T-cell (primary cell): Measurements from ENCODE around the gene ANTXRL. TPM values are rescaled to one million over a fixed set of nuclear protein-coding genes. Genes with fewer than 3 reads are reported as not detected.

Experiments
- ATAC-seq, 4 experiments: fragments of 200-7000 bp in 3 of 4; fragments of 150-1000 bp in 1 of 4; cut with Tn5 transposase; replicated peaks in 1 of 4; 1 replicate in 3 of 4; 2 replicates in 1 of 4; pipeline ENCODE4 v1.10.0; 2021; ENCODE audit warnings: moderate library complexity in 3 of 4, mild to moderate bottlenecking in 2 of 4, moderate number of reproducible peaks in 1 of 4
- CTCF ChIA-PET, 2 donors: fragments of 300-600 bp; sonication (Branson Sonifier 250); formaldehyde crosslinking; loops; one replicate each; lab custom pipeline; 2022; ENCODE audit warnings: antibody characterized with exemption in 2 of 2; lab: Charles Lee
- POLR2A ChIA-PET, 2 donors: fragments of 300-600 bp; sonication (Branson Sonifier 250); formaldehyde crosslinking; loops; one replicate each; lab custom pipeline; 2022; ENCODE audit warnings: antibody characterized with exemption in 2 of 2; lab: Charles Lee
- DNase-seq, 35 experiments: peaks; one replicate each; pipeline versions ENCODE4 v3.0.0 to v3.0.0-alpha.2; 2013 to 2023
- H3K27ac ChIP-seq: one replicate; pipeline ENCODE4 v1.5.1; 2013; ENCODE audit warnings: low read length
- H3K27me3 ChIP-seq, 2 experiments: replicated peaks in 1 of 2; 1 replicate in 1 of 2; 2 replicates in 1 of 2; pipeline versions ENCODE4 v1.6.1 to v1.7.0; 2013; ENCODE audit warnings: low read length in 1 of 2, mixed read lengths in 1 of 2; ENCODE audit not compliant: control insufficient read depth in 2 of 2, insufficient read depth in 2 of 2; ENCODE audit errors: extremely low read depth in 1 of 2
- H3K36me3 ChIP-seq, 2 donors: 1 replicate in 1 of 2; 2 replicates in 1 of 2; pipeline versions ENCODE4 v1.6.1 to v1.7.0; 2013; ENCODE audit warnings: low read length in 1 of 2; ENCODE audit not compliant: control insufficient read depth in 2 of 2, insufficient read depth in 1 of 2; ENCODE audit errors: extremely low read depth in 1 of 2
- H3K4me1 ChIP-seq, 2 experiments: 1 replicate in 1 of 2; 2 replicates in 1 of 2; pipeline versions ENCODE4 v1.6.1 to v1.7.0; 2013; ENCODE audit warnings: low read length in 2 of 2, mixed read lengths in 1 of 2; ENCODE audit not compliant: insufficient read depth in 2 of 2, control insufficient read depth in 1 of 2; ENCODE audit errors: extremely low read depth in 1 of 2
- H3K4me3 ChIP-seq, 2 donors: 1 replicate in 1 of 2; 2 replicates in 1 of 2; pipeline versions ENCODE4 v1.5.1 to v1.7.0; 2013; ENCODE audit warnings: mild to moderate bottlenecking in 2 of 2, low read length in 1 of 2, moderate library complexity in 1 of 2; ENCODE audit not compliant: control insufficient read depth in 1 of 2; ENCODE audit errors: extremely low read depth in 1 of 2
- H3K9me3 ChIP-seq: 2 replicates; pipeline ENCODE4 v1.7.0; 2013
- H3K27ac Mint-ChIP-seq, 2 donors: one replicate each; pipeline ENCODE4 v1.8.0; 2020 to 2021; ENCODE audit warnings: mild to moderate bottlenecking in 2 of 2, mixed read lengths in 2 of 2
- H3K27me3 Mint-ChIP-seq, 2 donors: one replicate each; pipeline ENCODE4 v1.8.0; 2021 to 2022; ENCODE audit warnings: mixed read lengths in 2 of 2
- H3K36me3 Mint-ChIP-seq: one replicate; pipeline ENCODE4 v1.8.0; 2021; ENCODE audit warnings: mixed read lengths
- H3K4me1 Mint-ChIP-seq, 3 donors: one replicate each; pipeline ENCODE4 v1.8.0; 2020 to 2022; ENCODE audit warnings: mixed read lengths in 3 of 3, mild to moderate bottlenecking in 1 of 3
- H3K4me3 Mint-ChIP-seq, 3 donors: one replicate each; pipeline ENCODE4 v1.8.0; 2020 to 2022; ENCODE audit warnings: mild to moderate bottlenecking in 3 of 3, mixed read lengths in 3 of 3, moderate library complexity in 3 of 3
- H3K9me3 Mint-ChIP-seq, 3 donors: one replicate each; pipeline ENCODE4 v1.8.0; 2020 to 2022; ENCODE audit warnings: mixed read lengths in 3 of 3
- WGBS: methylation state at CpG from one replicate; pipeline ENCODE4 v1.1.5; 2013; ENCODE audit warnings: missing lambda C conversion rate; ENCODE audit not compliant: insufficient coverage; 5-methylcytosine and 5-hydroxymethylcytosine counted together
- total RNA-seq, 35 experiments: library from RNA in 6 of 35; stranded (reverse) in 6 of 35; fragments of 120-200 nt in 1 of 35; gene quantifications; one replicate each; pipeline versions ENCODE4 v1.2.1 to v1.2.4 and lab custom pipeline; 2013 to 2026

ANTXRL gene
- 1 to 10 TPM in 1 of 5 donors, under 1 TPM in 1, not detected in 3; 0.69 to 1.0 TPM for total RNA-seq
- total RNA-seq (2013): 0.48 TPM
- total RNA-seq (lab: John Stamatoyannopoulos, UW): 0 to 0.31 (median 0) reads per million in 29 experiments

GRCh38 chr10:46286991-46287693, at the start of gene ANTXRL:
TSS of gene ANTXRL (plus strand) at chr10:46286997. CDS start at chr10:46287263, 266 bp downstream.
- Histone ChIP-seq H3K9me3 (no peaks in the 10 kb centered on the region), H3K27ac (no peak within 1 kb of the TSS), H3K4me3 (no peak within 1 kb of the TSS), H3K36me3 (no peaks in the 10 kb centered on the region), H3K27me3 (peaks cover 0 to 15% of the 10 kb centered on the region in 2 experiments), H3K4me1 (peaks cover 2 to 23% of the 10 kb centered on the region in 2 experiments)
- WGBS: 94% methylated on average over 8 of the region's 8 CpGs
- CTCF ChIA-PET: no interaction called here
- Mint-ChIP-seq H3K4me1 (peaks cover 13 to 25% (median 17%) of the 10 kb centered on the region in 3 donors), H3K27ac (no peak within 1 kb of the TSS), H3K4me3 (no peak within 1 kb of the TSS), H3K27me3 (peaks cover 0 to 2% of the 10 kb centered on the region in 2 donors), H3K36me3 (no peaks in the 10 kb centered on the region), H3K9me3 (no peaks in the 10 kb centered on the region)
- POLR2A ChIA-PET: no interaction called here
- DNase-seq (peak in 1 of 35 experiments; percentile 8), ATAC-seq (no peak)

GRCh38 chr10:46237815-46238510, 48.8 kb upstream of the ANTXRL start:
- H3K4me1 Mint-ChIP-seq: peaks cover 29 to 51% (median 33%) of the 10 kb centered on the region in 3 donors

GRCh38 chr10:46239247-46239646, 47.5 kb upstream of the ANTXRL start:
- ATAC-seq (no peak), DNase-seq (no peak)
- Histone ChIP-seq H3K36me3 (peaks cover 3 to 53% of the 10 kb centered on the region in 2 donors), H3K4me3 (no peak overlapping the region), H3K27me3 (no peaks in the 10 kb centered on the region), H3K9me3 (peaks cover 3% of the 10 kb centered on the region), H3K4me1 (peaks cover 0 to 24% of the 10 kb centered on the region in 2 experiments), H3K27ac (no peak overlapping the region)
- peaks cover 0 to 27% (median 10%) of the 10 kb centered on the region in 3 donors for H3K9me3 Mint-ChIP-seq
- peaks cover 37 to 56% (median 38%) of the 10 kb centered on the region in 3 donors for H3K4me1 Mint-ChIP-seq
- H3K4me3 Mint-ChIP-seq: no peak overlapping the region
- H3K27me3 Mint-ChIP-seq: no peaks in the 10 kb centered on the region
- ChIA-PET CTCF (interaction anchor here in 1 of 2 donors (0.5 kb wide), 1 partner anchor 19 kb away, joined by 3 read pairs; no protein-coding TSS in a partner anchor), POLR2A (no interaction called here)
- no peak overlapping the region for H3K27ac Mint-ChIP-seq
- peaks cover 80% of the 10 kb centered on the region for H3K36me3 Mint-ChIP-seq

More at GRCh38 chr10:46237815-46238510, 48.8 kb upstream of the ANTXRL start:
- Histone ChIP-seq H3K9me3 (peaks cover 3% of the 10 kb centered on the region), H3K4me3 (no peak overlapping the region), H3K27ac (no peak overlapping the region), H3K36me3 (peaks cover 3 to 61% of the 10 kb centered on the region in 2 donors), H3K4me1 (peaks cover 0 to 24% of the 10 kb centered on the region in 2 experiments), H3K27me3 (no peaks in the 10 kb centered on the region)
- Mint-ChIP-seq H3K9me3 (peaks cover 0 to 14% (median 10%) of the 10 kb centered on the region in 3 donors), H3K27ac (peak overlapping the region in 1 of 2 donors; percentile 52), H3K36me3 (peaks cover 79% of the 10 kb centered on the region), H3K27me3 (no peaks in the 10 kb centered on the region), H3K4me3 (no peak overlapping the region)
- DNase-seq (peak in 1 of 35 experiments; percentile 20), ATAC-seq (no peak)
- POLR2A ChIA-PET: no interaction called here
- CTCF ChIA-PET: no interaction called here
- WGBS: 96% methylated on average over 2 of the region's 3 CpGs

- H3K27me3 ChIP-seq: no peaks in the 10 kb centered on the region
- H3K9me3 Mint-ChIP-seq: peaks cover 0 to 29% (median 13%) of the 10 kb centered on the region in 3 donors
- no peak overlapping the region for H3K4me3 Mint-ChIP-seq
- peaks cover 80% of the 10 kb centered on the region for H3K36me3 Mint-ChIP-seq
- H3K27me3 Mint-ChIP-seq: no peaks in the 10 kb centered on the region
- H3K27ac ChIP-seq: no peak overlapping the region
- H3K9me3 ChIP-seq: peaks cover 3% of the 10 kb centered on the region
- ATAC-seq: no peak
- CTCF ChIA-PET: interaction anchor here in 1 of 2 donors (0.6 kb wide), 1 partner anchor 1134 kb away, joined by 3 read pairs; no protein-coding TSS in a partner anchor
- POLR2A ChIA-PET: no interaction called here
- H3K4me3 ChIP-seq: no peak overlapping the region
- H3K4me1 ChIP-seq: peaks cover 0 to 24% of the 10 kb centered on the region in 2 experiments
- H3K27ac Mint-ChIP-seq: no peak overlapping the region
- peaks cover 3 to 49% of the 10 kb centered on the region in 2 donors for H3K36me3 ChIP-seq
- peaks cover 43 to 49% (median 44%) of the 10 kb centered on the region in 3 donors for H3K4me1 Mint-ChIP-seq
- DNase-seq: no peak
- 72% methylated on average over 2 of the region's 2 CpGs for WGBS
Observed at GRCh38 chr10:46239993-46240683, 46.7 kb upstream of the ANTXRL start.

- CTCF ChIA-PET: interaction anchor here in 1 of 2 donors (0.6 kb wide), 1 partner anchor 1134 kb away, joined by 3 read pairs; no protein-coding TSS in a partner anchor
- Histone ChIP-seq H3K36me3 (peaks cover 7 to 48% of the 10 kb centered on the region in 2 donors), H3K4me1 (peaks cover 0 to 24% of the 10 kb centered on the region in 2 experiments), H3K4me3 (no peak overlapping the region), H3K9me3 (peaks cover 3% of the 10 kb centered on the region), H3K27ac (no peak overlapping the region), H3K27me3 (no peaks in the 10 kb centered on the region)
- POLR2A ChIA-PET: interaction anchor here in 1 of 2 donors (0.5 kb wide), 1 partner anchor 358 kb away, joined by 4 read pairs; no protein-coding TSS in a partner anchor
- H3K4me1 Mint-ChIP-seq: peaks cover 46 to 57% (median 48%) of the 10 kb centered on the region in 3 donors
- WGBS: 100% methylated on average over 1 of the region's 2 CpGs
- DNase-seq (peak in 4 of 35 experiments; percentile 4 to 24 (median 16)), ATAC-seq (no peak)
- H3K9me3 Mint-ChIP-seq: peaks cover 0 to 29% (median 13%) of the 10 kb centered on the region in 3 donors
- no peak overlapping the region for H3K4me3 Mint-ChIP-seq
- no peaks in the 10 kb centered on the region for H3K27me3 Mint-ChIP-seq
- peak overlapping the region in 1 of 2 donors; percentile 29 for H3K27ac Mint-ChIP-seq
- peaks cover 79% of the 10 kb centered on the region for H3K36me3 Mint-ChIP-seq
Observed at GRCh38 chr10:46240684-46241565, 45.9 kb upstream of the ANTXRL start.
